Motor neuron (in vitro differentiated cells): ENCODE measurements around the gene ATPAF2. TPM values are rescaled to one million over a fixed set of nuclear protein-coding genes. Genes with fewer than 3 reads are reported as not detected.
"Not testable (repeated sequence)": the region's sequence is repeated elsewhere in the genome, so short reads cannot be mapped to it uniquely, and the experiment has no call there.

ENCODE experiments used
- ATAC-seq, 8 experiments: fragments of 200-7000 bp; cut with Tn5 transposase; replicated peaks in 6 of 8; 2 replicates each; pipeline ENCODE4 v1.8.0; 2021; ENCODE audit warnings: mild to moderate bottlenecking in 8 of 8, moderate library complexity in 8 of 8
- H3K27ac ChIP-seq, 2 donors: fragments of 250-450 bp; sonication (Bioruptor Pico); 2 replicates each; pipeline ENCODE4 v1.9.0; 2021; ENCODE audit warnings: antibody characterized with exemption in 2 of 2, mild to moderate bottlenecking in 2 of 2, moderate library complexity in 1 of 2
- H3K4me1 ChIP-seq, 2 donors: fragments of 250-450 bp; sonication (Bioruptor Pico); replicated peaks in 1 of 2; 2 replicates each; pipeline ENCODE4 v1.6.1; 2021; ENCODE audit warnings: antibody characterized with exemption in 2 of 2, mild to moderate bottlenecking in 2 of 2, moderate library complexity in 1 of 2
- H3K4me3 ChIP-seq, 5 donors: fragments of 250-450 bp; sonication (Bioruptor Pico); 2 replicates each; pipeline ENCODE4 v1.9.0; 2021; ENCODE audit warnings: antibody characterized with exemption in 5 of 5, mild to moderate bottlenecking in 5 of 5, moderate library complexity in 4 of 5
- WGBS, 10 experiments: fragments of 450-650 bp; shearing (Covaris generic); methylation state at CpG; one replicate each; pipeline ENCODE4 v1.0.0; 2022; 5-methylcytosine and 5-hydroxymethylcytosine counted together
- in situ Hi-C, 9 experiments: fragments of 400-800 bp; cut with MboI; loops; one replicate each; pipeline ENCODE4 v1.15.0; 2021; ENCODE audit warnings: low sequenced_read_pairs in 9 of 9, low pct_unique_long_range_greater_than_20kb in 2 of 9; ENCODE audit not compliant: unreplicated experiment in 9 of 9
- total RNA-seq, 8 experiments: library from RNA; unstranded; fragments of 300-600 nt; gene quantifications; 2 replicates each; pipeline versions ENCODE4 v1.2.3 to v1.2.4, GENCODE V29; 2022

Gene ATPAF2
- total RNA-seq, 8 experiments from 2014 or later: 12.7 to 38.9 (median 23.2) TPM

DNA sequence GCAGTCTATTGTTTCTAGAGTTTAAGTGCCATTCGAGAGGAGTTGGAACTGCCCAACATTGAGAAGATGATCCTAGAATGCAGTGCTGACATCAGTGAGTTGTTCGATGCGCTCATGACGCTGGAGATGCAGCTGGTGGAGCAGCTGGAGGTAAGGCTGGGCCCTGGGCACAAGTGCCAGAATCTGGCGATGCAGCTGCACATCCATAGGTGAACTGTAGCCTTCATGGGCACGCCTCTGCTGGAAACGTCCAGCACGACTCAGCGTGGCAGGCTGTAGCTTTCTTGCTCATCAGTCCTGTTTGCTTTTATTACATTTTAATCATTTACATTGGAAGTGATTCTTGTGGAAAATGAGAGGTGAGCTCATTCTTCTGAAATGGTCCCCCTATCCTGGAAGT is 34.6 kb downstream of the ATPAF2 start:
- H3K4me3 ChIP-seq: no peak overlapping the region

GRCh38 chr17:18002171-18002570 is 36.8 kb downstream of the ATPAF2 start:
- H3K4me1 ChIP-seq: peaks cover 26 to 34% of the 10 kb centered on the region in 2 donors
- no peak overlapping the region for H3K4me3 ChIP-seq
- 50 to 100% (median 83%) methylated on average over 1 to 2 of the region's 2 CpGs; no CpG with 5 or more reads in 5 of the 10 experiments for WGBS, 10 experiments
- in situ Hi-C loops: loop anchor here in 1 of 9 experiments (25.0 kb wide), 1 partner anchor 315 kb away; the partner anchor contains the start of gene RAI1
- no peak overlapping the region for H3K27ac ChIP-seq
- no peak for ATAC-seq

More for the DNA sequence above, 34.6 kb downstream of the ATPAF2 start:
- peak overlapping the region; percentile 16 to 67 for H3K27ac ChIP-seq
- in situ Hi-C loops: loop anchor here in 1 of 9 experiments (25.0 kb wide), 1 partner anchor 317 kb away; the partner anchor contains the start of gene RAI1
- peak in 5 of 8 experiments; percentile 7 to 25 (median 16) for ATAC-seq
- peaks cover 20 to 25% of the 10 kb centered on the region in 2 donors for H3K4me1 ChIP-seq
- WGBS, 10 experiments: 72 to 100% (median 92%) methylated on average over 2 to 8 of the region's 9 CpGs; no CpG with 5 or more reads in 4 of the 10 experiments

- Histone ChIP-seq H3K4me1 (peaks cover 22 to 29% of the 10 kb centered on the region in 2 donors), H3K27ac (no peak overlapping the region), H3K4me3 (no peak overlapping the region)
- ATAC-seq: no peak
- 61 to 100% (median 86%) methylated on average over 1 to 5 of the region's 8 CpGs; no CpG with 5 or more reads in 7 of the 10 experiments for WGBS, 10 experiments
- in situ Hi-C loops: loop anchor here in 1 of 9 experiments (25.0 kb wide), 1 partner anchor 313 kb away; the partner anchor contains the start of gene RAI1
These were observed 38.9 kb downstream of the ATPAF2 start for GRCh38 chr17:18000030-18000408.

DNA sequence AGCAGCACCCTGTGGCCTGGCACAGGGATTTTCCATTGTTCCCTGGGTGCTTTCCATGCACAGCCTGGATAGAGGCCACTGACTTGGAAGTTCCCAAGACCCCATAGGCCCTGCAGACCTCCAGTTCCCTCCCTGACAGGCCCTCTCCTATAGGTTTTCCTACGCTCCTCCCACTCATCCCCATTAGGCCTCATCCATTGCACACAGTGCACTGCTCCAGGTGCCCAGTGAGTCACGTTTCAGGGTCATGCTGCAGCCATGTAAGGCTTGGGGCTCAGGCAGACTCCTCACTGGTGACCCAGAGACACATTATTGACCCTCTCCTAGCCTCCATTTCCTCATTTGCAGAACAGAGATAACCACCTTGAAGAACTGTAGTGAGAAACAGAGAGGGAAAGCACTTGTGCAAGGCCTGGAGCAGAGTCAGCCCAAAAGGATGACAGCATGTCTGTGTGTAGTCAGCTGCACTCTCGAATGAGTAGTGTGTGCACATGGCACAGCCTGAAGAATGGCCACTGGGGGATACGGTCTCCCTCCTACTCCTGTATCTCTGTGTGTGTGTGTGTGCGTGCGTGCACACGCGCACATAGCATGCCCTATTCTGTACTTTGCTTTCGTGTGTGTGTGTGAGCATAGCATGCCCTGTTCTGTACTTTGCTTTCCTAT is 39.5 kb downstream of the ATPAF2 start:
- Histone ChIP-seq H3K27ac (peak overlapping the region; percentile 36 to 64), H3K4me3 (no peak overlapping the region), H3K4me1 (peaks cover 19 to 24% of the 10 kb centered on the region in 2 donors)
- in situ Hi-C loops: loop anchor here in 1 of 9 experiments (25.0 kb wide), 1 partner anchor 312 kb away; the partner anchor contains the start of gene RAI1
- peak in 5 of 8 experiments; percentile 92 to 94 (median 93) for ATAC-seq
- 60 to 90% (median 81%) methylated on average over 1 to 4 of the region's 9 CpGs; no CpG with 5 or more reads in 5 of the 10 experiments for WGBS, 10 experiments

DNA sequence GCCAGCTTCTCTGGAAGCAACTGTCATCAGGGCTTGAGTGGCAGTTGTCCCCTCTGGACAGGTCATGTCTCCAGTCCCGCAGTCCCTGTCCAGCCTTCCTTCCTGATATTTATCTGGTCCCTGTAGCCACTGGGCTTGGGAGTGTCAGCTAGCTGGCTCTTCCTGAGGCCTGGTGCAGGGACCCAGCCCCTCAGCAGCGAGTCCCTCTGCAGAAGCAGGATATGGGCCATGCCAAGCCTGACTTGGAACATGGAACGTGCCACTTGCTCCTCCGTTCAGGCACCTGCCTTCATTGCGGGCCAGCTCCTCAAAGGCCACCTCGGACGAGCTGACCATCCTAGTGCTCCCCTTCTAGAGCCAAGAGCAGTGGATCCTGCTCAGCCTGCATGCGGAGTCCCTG is 40.0 kb downstream of the ATPAF2 start:
- in situ Hi-C loops: no loop called here
- Histone ChIP-seq H3K27ac (peak overlapping the region; percentile 36 to 64), H3K4me1 (peaks cover 14 to 20% of the 10 kb centered on the region in 2 donors), H3K4me3 (no peak overlapping the region)
- 17 to 100% (median 94%) methylated on average over 1 to 4 of the region's 8 CpGs; no CpG with 5 or more reads in 4 of the 10 experiments for WGBS, 10 experiments
- ATAC-seq: no peak

DNA sequence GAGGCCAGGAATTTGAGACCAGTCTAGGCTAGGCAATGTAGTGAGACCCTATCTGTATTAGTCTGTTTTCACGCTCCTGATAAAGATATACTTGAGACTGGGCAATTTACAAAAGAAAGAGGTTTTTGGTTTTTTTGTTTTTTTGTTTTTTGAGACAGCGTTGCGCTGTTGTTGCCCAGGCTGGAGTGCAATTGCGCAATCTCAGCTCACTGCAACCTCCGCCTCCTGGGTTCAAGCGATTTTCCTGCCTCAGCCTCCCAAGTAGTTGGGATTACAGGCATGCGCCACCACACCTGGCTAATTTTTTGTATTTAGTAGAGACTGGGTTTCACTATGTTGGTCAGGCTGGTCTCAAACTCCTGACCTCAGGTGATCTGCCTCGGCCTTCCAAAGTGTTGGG is 43.1 kb downstream of the ATPAF2 start:
- 90 to 100% (median 98%) methylated on average over 1 to 8 of the region's 8 CpGs; no CpG with 5 or more reads in 4 of the 10 experiments for whole genome bisulfite sequencing, 10 experiments
- ATAC-seq, H3K4me3 ChIP-seq, H3K27ac ChIP-seq, in situ Hi-C loops: not testable (repeated sequence)
- H3K4me1 ChIP-seq: peaks cover 12 to 17% of the 10 kb centered on the region in 2 donors

DNA sequence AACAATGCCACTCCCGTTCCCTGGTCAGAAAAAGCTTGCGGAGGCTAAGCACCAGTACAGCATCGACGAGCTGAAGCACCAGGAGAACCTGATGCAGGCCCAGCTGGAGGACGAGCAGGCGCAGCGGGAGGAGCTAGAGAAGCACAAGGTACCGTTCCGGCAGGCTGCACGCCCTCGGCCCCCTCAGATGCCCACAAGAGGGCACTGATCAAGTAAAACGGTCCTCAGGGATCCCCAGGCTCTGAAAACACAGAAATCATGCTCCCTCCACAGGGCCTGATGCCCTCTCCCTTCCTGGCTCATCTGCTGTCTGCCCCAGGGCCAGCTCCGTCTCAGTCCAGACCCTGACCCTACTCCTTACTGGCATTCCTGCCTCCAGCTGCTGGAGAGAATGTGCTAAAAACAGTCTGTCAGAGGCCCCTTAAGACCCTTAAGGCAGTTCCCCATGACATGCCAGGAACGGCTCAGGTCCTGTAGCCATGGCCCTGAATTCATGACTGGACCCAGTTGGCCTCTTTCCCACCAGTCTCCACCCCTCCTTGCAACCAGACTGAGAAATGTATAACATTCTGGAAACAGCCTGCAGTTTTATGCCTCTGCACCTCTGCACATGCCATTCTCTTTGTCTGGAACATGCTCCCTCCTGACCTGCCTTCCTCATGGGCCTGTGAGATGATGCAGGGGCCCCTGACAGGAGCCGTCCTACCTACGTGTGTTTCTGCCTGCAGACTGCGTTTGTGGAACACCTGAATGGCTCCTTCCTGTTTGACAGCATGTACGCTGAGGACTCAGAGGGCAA is 44.5 kb downstream of the ATPAF2 start:
- 45 to 80% (median 69%) methylated on average over 1 to 6 of the region's 18 CpGs; no CpG with 5 or more reads in 4 of the 10 experiments for WGBS, 10 experiments
- peaks cover 12 to 13% of the 10 kb centered on the region in 2 donors for H3K4me1 ChIP-seq
- peak in 5 of 8 experiments; percentile 24 to 92 (median 42) for ATAC-seq
- H3K4me3 ChIP-seq: no peak overlapping the region
- no peak overlapping the region for H3K27ac ChIP-seq
- in situ Hi-C loops: no loop called here

- 62 to 100% (median 91%) methylated on average over 1 to 11 of the region's 12 CpGs; no CpG with 5 or more reads in 4 of the 10 experiments for WGBS, 10 experiments
- Histone ChIP-seq H3K4me1 (peaks cover 6% of the 10 kb centered on the region in 2 donors), H3K27ac (no peak overlapping the region), H3K4me3 (no peak overlapping the region)
- in situ Hi-C loops: no loop called here
- ATAC-seq: no peak
These were observed 45.1 kb downstream of the ATPAF2 start for GRCh38 chr17:17993852-17994251.

DNA sequence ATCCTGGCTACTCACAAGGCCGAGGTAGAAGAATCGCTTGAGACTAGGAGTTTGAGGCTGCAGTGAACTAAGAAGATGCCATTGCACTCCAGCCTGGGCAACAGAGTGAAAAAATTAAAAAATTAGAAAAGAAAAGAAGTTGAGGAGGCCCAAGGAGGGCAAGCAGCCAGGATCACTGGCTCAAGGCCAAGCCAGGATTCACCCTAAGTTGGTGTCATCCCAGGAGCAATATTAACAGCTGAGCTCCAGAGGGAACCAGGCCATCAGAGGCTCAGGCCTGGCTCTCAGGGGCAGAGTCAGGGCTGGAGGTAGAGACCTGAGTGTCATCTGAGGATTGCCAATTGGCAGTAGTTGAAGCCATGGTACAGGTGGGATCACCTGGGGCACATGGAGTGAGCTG is 45.6 kb downstream of the ATPAF2 start:
- Histone ChIP-seq H3K4me3 (no peak overlapping the region), H3K27ac (no peak overlapping the region), H3K4me1 (peaks cover 4 to 6% of the 10 kb centered on the region in 2 donors)
- no peak for ATAC-seq
- 63 to 100% (median 71%) methylated on average over 1 to 2 of the region's 2 CpGs; no CpG with 5 or more reads in 4 of the 10 experiments for WGBS, 10 experiments
- in situ Hi-C loops: no loop called here

GRCh38 chr17:17990282-17990681 is 48.7 kb downstream of the ATPAF2 start:
- WGBS, 10 experiments: 83 to 100% (median 92%) methylated on average over 1 to 2 of the region's 2 CpGs; no CpG with 5 or more reads in 6 of the 10 experiments
- in situ Hi-C loops: no loop called here
- Histone ChIP-seq H3K4me1 (peaks cover 2 to 6% of the 10 kb centered on the region in 2 donors), H3K4me3 (no peak overlapping the region), H3K27ac (no peak overlapping the region)
- no peak for ATAC-seq

- Histone ChIP-seq H3K27ac (no peak overlapping the region), H3K4me3 (no peak overlapping the region), H3K4me1 (peaks cover 2 to 6% of the 10 kb centered on the region in 2 donors)
- no peak for ATAC-seq
- in situ Hi-C loops: no loop called here
- 75 to 100% (median 91%) methylated on average over 1 to 5 of the region's 10 CpGs; no CpG with 5 or more reads in 4 of the 10 experiments for WGBS, 10 experiments
These were observed 49.4 kb downstream of the ATPAF2 start for GRCh38 chr17:17989618-17990017.

- WGBS, 10 experiments: 33 to 94% (median 85%) methylated on average over 1 to 5 of the region's 9 CpGs; no CpG with 5 or more reads in 2 of the 10 experiments
- no peak overlapping the region for H3K4me3 ChIP-seq
- in situ Hi-C loops: no loop called here
- ATAC-seq: no peak
- no peak overlapping the region for H3K27ac ChIP-seq
- peaks cover 0 to 6% of the 10 kb centered on the region in 2 donors for H3K4me1 ChIP-seq
These were observed 49.9 kb downstream of the ATPAF2 start for GRCh38 chr17:17989081-17989480.
